HepG2 (cell line): ENCODE results near the gene CCDC136. TPM values are rescaled to one million over a fixed set of nuclear protein-coding genes. Genes with fewer than 3 reads are reported as not detected.

Experiments
- ARNT ChIP-seq: fragments of 450-650 bp; IDR thresholded peaks from 2 replicates; pipeline ENCODE4 v1.6.1; 2017
- BCL3 ChIP-seq: sonication (generic); formaldehyde crosslinking; IDR thresholded peaks from 2 replicates; pipeline ENCODE4 v1.5.1; 2020; ENCODE audit warnings: mild to moderate bottlenecking, missing genetic modification reagents, moderate library complexity
- CREM ChIP-seq, 2 experiments: sonication (generic) in 1 of 2; formaldehyde crosslinking in 1 of 2; IDR thresholded peaks; 2 replicates each; pipeline versions ENCODE4 v1.4.0 to v1.6.1; 2016 to 2020; ENCODE audit warnings: antibody characterized with exemption in 1 of 2, mild to moderate bottlenecking in 1 of 2, missing genetic modification reagents in 1 of 2
- DNMT1 ChIP-seq: sonication (generic); formaldehyde crosslinking; IDR thresholded peaks from 2 replicates; pipeline ENCODE4 v1.5.1; 2020; ENCODE audit warnings: mild to moderate bottlenecking, missing genetic modification reagents
- HOMEZ ChIP-seq: IDR thresholded peaks from 2 replicates; pipeline ENCODE4 v1.6.1; 2016; ENCODE audit warnings: low read depth
- KAT8 ChIP-seq: IDR thresholded peaks from 2 replicates; pipeline ENCODE4 v1.6.1; 2016; ENCODE audit warnings: missing genetic modification reagents, missing compliant biosample characterization
- PHF20 ChIP-seq: sonication (generic); formaldehyde crosslinking; IDR thresholded peaks from 2 replicates; pipeline ENCODE4 v1.5.0; 2020; ENCODE audit warnings: mild to moderate bottlenecking, missing genetic modification reagents
- POLR2G ChIP-seq: fragments of 200-400 bp; formaldehyde crosslinking; IDR thresholded peaks from 2 replicates; pipeline ENCODE4 v1.6.1; 2018; ENCODE audit warnings: mild to moderate bottlenecking, low read depth, low read length, moderate library complexity
- TARDBP ChIP-seq: sonication (generic); formaldehyde crosslinking; IDR thresholded peaks from 2 replicates; pipeline ENCODE4 v1.8.0; 2022; ENCODE audit warnings: mild to moderate bottlenecking, missing genetic modification reagents
- ZNF276 ChIP-seq: sonication (generic); formaldehyde crosslinking; IDR thresholded peaks from 2 replicates; pipeline ENCODE4 v1.4.0; 2020; ENCODE audit warnings: mild to moderate bottlenecking, low read depth, missing genetic modification reagents
- ZNF383 ChIP-seq: sonication (generic); formaldehyde crosslinking; IDR thresholded peaks from 2 replicates; pipeline ENCODE4 v1.4.0; 2020; ENCODE audit warnings: missing genetic modification reagents, mild to moderate bottlenecking, borderline replicate concordance
- ZNF704 ChIP-seq: sonication (generic); formaldehyde crosslinking; IDR thresholded peaks from 2 replicates; pipeline ENCODE4 v1.8.1; 2023; ENCODE audit warnings: mild to moderate bottlenecking, inconsistent platforms, moderate library complexity, missing genetic modification reagents, borderline replicate concordance
- polyA plus RNA-seq, 8 experiments: library from polyadenylated mRNA; depleted of rRNA in 3 of 8; stranded (reverse) in 7 of 8; unstranded in 1 of 8; fragments of >200 nt; fragmentation: Illumina TruSeq in 4 of 8; extraction: Trizol in 4 of 8; gene quantifications; 2 replicates each; pipeline versions ENCODE4 v1.2.1 to v1.2.3, GENCODE V29; 2011 to 2016; ENCODE audit warnings: low read depth in 4 of 8, missing spikeins in 1 of 8, mixed read lengths in 1 of 8; ENCODE audit not compliant: insufficient read depth in 1 of 8
- total RNA-seq, 5 experiments: library from RNA; depleted of rRNA; stranded (reverse); fragments of >200 nt; fragmentation: Illumina TruSeq; extraction: Trizol; gene quantifications; 2 replicates each; pipeline ENCODE4 v1.2.3, GENCODE V29; 2016; ENCODE audit warnings: low read depth in 1 of 5

Gene CCDC136
- total and polyA plus RNA-seq, 2 of the 13 experiments (the other 11 are each of a cell fraction or from before 2014, with no cell fraction given), result 0.04 to 0.38 TPM

GRCh38 chr7:128862571-128863432 is 71.0 kb downstream of the CCDC136 start, which contains the start of gene ATP6V1F (continued):
- TF ChIP-seq ZNF276 (CRISPR knock-in tag) (0 out of 2 replicates have a peak, but pooled peaks have one; percentile 28), BCL3 (CRISPR knock-in tag) (peak; percentile 62), KAT8 (CRISPR knock-in tag) (peak; percentile 57; the same call in 1 of the 2 replicates), ZNF383 (CRISPR knock-in tag) (0 out of 2 replicates have a peak, but pooled peaks have one; percentile 48), TARDBP (0 out of 2 replicates have a peak, but pooled peaks have one; percentile 39), CREM (IDR thresholded peaks at IDR 0.05) (peak; percentile 81), CREM (CRISPR knock-in tag; IDR thresholded peaks at IDR 0.05) (no peak), HOMEZ (0 out of 2 replicates have a peak, but pooled peaks have one; percentile 11), POLR2G (peak; percentile 74), ARNT (no peak), PHF20 (CRISPR knock-in tag) (peak; percentile 75), DNMT1 (peak; percentile 62; the same call in 1 of the 2 replicates), ZNF704 (CRISPR knock-in tag) (0 out of 2 replicates have a peak, but pooled peaks have one; percentile 53)
- TF ChIP-seq, all 625 proteins: peak for 127
